HCT116 (cell line): Measurements from ENCODE around the gene NMU. TPM values are rescaled to one million over a fixed set of nuclear protein-coding genes. Genes with fewer than 3 reads are reported as not detected.

Experiments
- ATAC-seq: fragments of 200-7000 bp; cut with Tn5 transposase; 2 replicates; pipeline ENCODE4 v1.9.1; 2020; ENCODE audit warnings: mild to moderate bottlenecking, moderate library complexity
- BruUV-seq: library from RNA; stranded (reverse); fragments of 400-500 nt; replicated peaks from 2 replicates; lab custom pipeline; 2021; lab: Mats Ljungman, UMichigan
- CTCF ChIA-PET: fragments of 300-600 bp; sonication (Branson Sonifier 250); formaldehyde crosslinking; loops from one replicate; lab custom pipeline; 2021; ENCODE audit warnings: antibody characterized with exemption; lab: Charles Lee
- POLR2A ChIA-PET: fragments of 300-600, 350-600 bp; sonication (Branson Sonifier 250); formaldehyde crosslinking; loops from one replicate; lab custom pipeline; 2021; ENCODE audit warnings: antibody characterized with exemption; lab: Charles Lee
- RAD21 ChIA-PET, 2 experiments: fragments of 300-600 bp; sonication (Branson Sonifier 250); formaldehyde crosslinking; loops; one replicate each; lab custom pipeline; 2023; ENCODE audit warnings: low total read pairs in 2 of 2; ENCODE audit not compliant: uncharacterized antibody in 2 of 2, unreplicated experiment in 2 of 2, low non-redundant PET in 1 of 2; lab: Charles Lee
- DNase-seq: peaks from one replicate; pipeline ENCODE4 v3.0.0-alpha.2; 2010; ENCODE audit warnings: low read depth, low spot score
- H2AFZ ChIP-seq: fragments of 200-600 bp; shearing (Covaris generic), sonication (generic); 2 replicates; pipeline ENCODE4 v1.6.1; 2017; ENCODE audit warnings: low read depth, mixed run types, mixed read lengths, antibody characterized with exemption, low read length; ENCODE audit not compliant: poor library complexity, severe bottlenecking
- H3K27ac ChIP-seq: 2 replicates; pipeline ENCODE4 v1.5.1; 2012; ENCODE audit warnings: low read depth, low read length
- H3K27me3 ChIP-seq: fragments of 200-600 bp; sonication (generic); 2 replicates; pipeline ENCODE4 v1.6.1; 2016; ENCODE audit warnings: mixed run types, low read length, mixed read lengths; ENCODE audit not compliant: insufficient read depth
- H3K36me3 ChIP-seq, 2 experiments: fragments of 200-500 bp in 1 of 2; fragments of 200-600 bp in 1 of 2; sonication (Bioruptor generic) in 1 of 2; sonication (generic) in 1 of 2; 2 replicates each; pipeline versions ENCODE4 v1.5.1 to v1.6.1; 2014 to 2016; ENCODE audit warnings: low read length in 2 of 2, inconsistent platforms in 1 of 2, mixed read lengths in 1 of 2, mixed run types in 1 of 2; ENCODE audit not compliant: insufficient read depth in 2 of 2, control insufficient read depth in 1 of 2
- H3K4me1 ChIP-seq, 2 experiments: fragments of 200-600 bp in 1 of 2; sonication (generic) in 1 of 2; 2 replicates each; pipeline versions ENCODE4 v1.5.1 to v1.6.1; 2012 to 2017; ENCODE audit warnings: low read length in 2 of 2, inconsistent platforms in 1 of 2, mild to moderate bottlenecking in 1 of 2, mixed read lengths in 1 of 2, mixed run types in 1 of 2, moderate library complexity in 1 of 2; ENCODE audit not compliant: insufficient read depth in 2 of 2, control insufficient read depth in 1 of 2
- H3K4me2 ChIP-seq: fragments of 200-600 bp; sonication (generic); 2 replicates; pipeline ENCODE4 v1.6.1; 2017; ENCODE audit warnings: mixed run types, low read length, mixed read lengths
- H3K4me3 ChIP-seq, 2 experiments: fragments of 200-600 bp in 1 of 2; sonication (generic) in 1 of 2; replicated peaks in 1 of 2; 2 replicates each; pipeline ENCODE4 v1.5.1; 2011 to 2016; ENCODE audit warnings: low read length in 2 of 2, control low read depth in 1 of 2, low read depth in 1 of 2, mild to moderate bottlenecking in 1 of 2, mixed read lengths in 1 of 2, mixed run types in 1 of 2
- H3K79me2 ChIP-seq: fragments of 200-600 bp; sonication (generic); 2 replicates; pipeline ENCODE4 v1.6.1; 2017; ENCODE audit warnings: mild to moderate bottlenecking, mixed run types, low read length, moderate library complexity, mixed read lengths; ENCODE audit not compliant: insufficient read depth
- H3K9ac ChIP-seq: fragments of 200-600 bp; sonication (generic); 2 replicates; pipeline ENCODE4 v1.6.1; 2016; ENCODE audit warnings: low read length, mixed read lengths
- H3K9me2 ChIP-seq: fragments of 200-600 bp; sonication (generic), shearing (Covaris generic); 2 replicates; pipeline ENCODE4 v1.6.1; 2017; ENCODE audit warnings: mixed run types, mild to moderate bottlenecking, moderate library complexity; ENCODE audit not compliant: insufficient read depth
- H3K9me3 ChIP-seq, 2 experiments: fragments of 200-500 bp in 1 of 2; fragments of 200-600 bp in 1 of 2; sonication (Bioruptor generic) in 1 of 2; sonication (generic) in 1 of 2; 2 replicates each; pipeline ENCODE4 v1.6.1; 2014 to 2017; ENCODE audit warnings: low read length in 2 of 2, mixed read lengths in 2 of 2, inconsistent platforms in 1 of 2, low read depth in 1 of 2, mild to moderate bottlenecking in 1 of 2, mixed run types in 1 of 2, moderate library complexity in 1 of 2; ENCODE audit not compliant: control insufficient read depth in 1 of 2, insufficient read depth in 1 of 2
- H4K20me1 ChIP-seq: fragments of 200-600 bp; sonication (generic), shearing (Covaris generic); 2 replicates; pipeline ENCODE4 v1.6.1; 2017; ENCODE audit warnings: mixed run types, mild to moderate bottlenecking, moderate library complexity; ENCODE audit not compliant: insufficient read depth
- CBX3 ChIP-seq: IDR thresholded peaks from 2 replicates; pipeline ENCODE4 v1.6.1; 2012; ENCODE audit warnings: low read depth
- ELF1 ChIP-seq: IDR thresholded peaks from 2 replicates; pipeline ENCODE4 v1.6.1; 2012; ENCODE audit warnings: low read depth, borderline replicate concordance
- EZH2 ChIP-seq: fragments of 200-600 bp; sonication (generic); IDR thresholded peaks from 2 replicates; pipeline ENCODE4 v1.6.1; 2017; ENCODE audit warnings: antibody characterized with exemption, mixed run types
- FOSL1 ChIP-seq: IDR thresholded peaks from 2 replicates; pipeline ENCODE4 v1.6.1; 2012; ENCODE audit warnings: low read depth
- POLR2A ChIP-seq: IDR thresholded peaks from 2 replicates; pipeline ENCODE4 v1.7.0; 2011; ENCODE audit warnings: borderline replicate concordance; ENCODE audit not compliant: insufficient read depth, insufficient read length; ENCODE audit errors: extremely low read depth
- POLR2AphosphoS5 ChIP-seq: IDR thresholded peaks from 2 replicates; pipeline ENCODE4 v1.6.1; 2011; ENCODE audit warnings: mild to moderate bottlenecking, low read depth, low read length, moderate library complexity
- SIN3A ChIP-seq: IDR thresholded peaks from 2 replicates; pipeline ENCODE4 v1.6.1; 2012; ENCODE audit warnings: low read depth
- SRF ChIP-seq: IDR thresholded peaks from 2 replicates; pipeline ENCODE4 v1.6.1; 2012; ENCODE audit warnings: low read depth
- TCF7L2 ChIP-seq: IDR thresholded peaks from 2 replicates; pipeline ENCODE4 v1.7.0; 2011; ENCODE audit warnings: borderline replicate concordance, inconsistent platforms; ENCODE audit not compliant: insufficient read depth, insufficient read length; ENCODE audit errors: extremely low read depth
- ZNF274 ChIP-seq: fragments of 200-500 bp; sonication (Bioruptor generic); IDR thresholded peaks from 2 replicates; pipeline ENCODE4 v1.6.1; 2014; ENCODE audit warnings: mild to moderate bottlenecking, low read depth, low read length, inconsistent platforms
- intact Hi-C: fragments of 100-400 bp; cut with micrococcal nuclease; formaldehyde crosslinking; loops from 2 replicates; pipeline ENCODE4 v1.10.0; 2022
- total RNA-seq: library from RNA; stranded (reverse); gene quantifications from one replicate; pipeline ENCODE4 v1.2.1, GENCODE V29; 2021; ENCODE audit not compliant: unreplicated experiment
- TF ChIP-seq, protein P1 (sequence below): IDR thresholded peaks from 2 replicates; pipeline ENCODE4 v1.6.1; 2012

Gene NMU
- total RNA-seq, 1 experiment from 2014 or later = 81.1 TPM

GRCh38 chr4:55675196-55675793 lies 39.2 kb upstream of the NMU start:
- no peaks in the 10 kb centered on the region for H3K4me1 ChIP-seq
- ChIA-PET POLR2A (interaction anchor here (0.9 kb wide), 1 partner anchor 760 kb away, joined by 3 read pairs; the partner anchor contains the start of gene PPAT), CTCF (no interaction called here), RAD21 (no interaction called here)
- H3K79me2 ChIP-seq = no peaks in the 10 kb centered on the region
- H3K9me3 ChIP-seq = no peaks in the 10 kb centered on the region
- no TSS peak for BruUV-seq
- DNase-seq = no peak
- no peaks in the 10 kb centered on the region for H3K27me3 ChIP-seq
- H2AFZ ChIP-seq = no peak overlapping the region
- no peak for ATAC-seq
- no peak overlapping the region for H3K4me2 ChIP-seq
- no peak overlapping the region for H3K9ac ChIP-seq
- H4K20me1 ChIP-seq = no peaks in the 10 kb centered on the region
- intact Hi-C loops = no loop called here
- TF ChIP-seq, protein P1, sequence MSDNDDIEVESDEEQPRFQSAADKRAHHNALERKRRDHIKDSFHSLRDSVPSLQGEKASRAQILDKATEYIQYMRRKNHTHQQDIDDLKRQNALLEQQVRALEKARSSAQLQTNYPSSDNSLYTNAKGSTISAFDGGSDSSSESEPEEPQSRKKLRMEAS = no peak
- TF ChIP-seq POLR2AphosphoS5 (no peak), FOSL1 (no peak), TCF7L2 (no peak), CBX3 (no peak), EZH2 (no peak), SRF (no peak), ZNF274 (no peak), ELF1 (no peak), POLR2A (no peak)
- H3K4me3 ChIP-seq = no peak overlapping the region
- no peak overlapping the region for H3K27ac ChIP-seq
- H3K36me3 ChIP-seq = no peaks in the 10 kb centered on the region
- H3K9me2 ChIP-seq = no peaks in the 10 kb centered on the region

DNA sequence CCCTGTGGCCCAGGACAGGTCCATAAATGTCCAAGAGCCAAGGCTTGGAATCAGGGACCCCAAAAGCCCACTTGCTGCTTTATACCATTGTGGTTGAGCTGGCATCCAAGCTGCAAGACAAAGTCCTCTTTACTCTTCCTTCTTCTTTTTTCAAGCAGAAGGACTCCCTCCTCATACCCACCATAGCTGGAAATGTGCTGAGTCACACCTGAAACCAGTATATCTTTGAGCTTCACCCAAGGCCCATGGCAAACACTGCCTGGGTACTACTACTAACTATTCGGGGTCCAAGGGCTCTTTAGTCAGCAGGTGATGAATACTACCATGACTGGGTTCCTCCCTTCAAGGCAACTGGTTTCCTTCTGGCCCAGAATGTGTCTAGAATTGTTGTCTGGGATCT lies 37.3 kb upstream of the NMU start:
- DNase-seq (no peak), ATAC-seq (no peak)
- no peaks in the 10 kb centered on the region for H3K27me3 ChIP-seq
- H3K79me2 ChIP-seq = no peaks in the 10 kb centered on the region
- intact Hi-C loops = no loop called here
- no peak for TF ChIP-seq SIN3A
- H4K20me1 ChIP-seq = no peaks in the 10 kb centered on the region
- POLR2A ChIA-PET = no interaction called here
- H2AFZ ChIP-seq = no peak overlapping the region
- RAD21 ChIA-PET = no interaction called here
- H3K9ac ChIP-seq = no peak overlapping the region
- no peaks in the 10 kb centered on the region for H3K36me3 ChIP-seq
- no peaks in the 10 kb centered on the region for H3K9me3 ChIP-seq
- CTCF ChIA-PET = no interaction called here
- H3K9me2 ChIP-seq = no peaks in the 10 kb centered on the region
- no peaks in the 10 kb centered on the region for H3K4me1 ChIP-seq
- no TSS peak for BruUV-seq
- H3K27ac ChIP-seq = no peak overlapping the region
- no peak overlapping the region for H3K4me3 ChIP-seq
- H3K4me2 ChIP-seq = no peak overlapping the region
